ENCODE measurements around the gene PPM1H.
A peak's percentile ranks its signal among the peaks of the same experiment; 100 is the strongest.

Gene PPM1H

GRCh38 chr12:62910549-62911169 lies 24.3 kb downstream of the PPM1H start:
- H3K36me3 ChIP-seq, result peaks cover 6% of the 10 kb centered on the region
- DNase-seq, result peak; percentile 61
- no peaks in the 10 kb centered on the region for H3K9me3 ChIP-seq (ENCODE audit: severe bottlenecking)
- H3K27me3 ChIP-seq (ENCODE audit: insufficient read depth, low read depth, severe bottlenecking), result no peaks in the 10 kb centered on the region
- H3K4me3 ChIP-seq (ENCODE audit: low read depth, low read length), result 0 out of 2 replicates have a peak overlapping the region, but pooled peaks have one; percentile 7
- TF ChIP-seq, protein P1, sequence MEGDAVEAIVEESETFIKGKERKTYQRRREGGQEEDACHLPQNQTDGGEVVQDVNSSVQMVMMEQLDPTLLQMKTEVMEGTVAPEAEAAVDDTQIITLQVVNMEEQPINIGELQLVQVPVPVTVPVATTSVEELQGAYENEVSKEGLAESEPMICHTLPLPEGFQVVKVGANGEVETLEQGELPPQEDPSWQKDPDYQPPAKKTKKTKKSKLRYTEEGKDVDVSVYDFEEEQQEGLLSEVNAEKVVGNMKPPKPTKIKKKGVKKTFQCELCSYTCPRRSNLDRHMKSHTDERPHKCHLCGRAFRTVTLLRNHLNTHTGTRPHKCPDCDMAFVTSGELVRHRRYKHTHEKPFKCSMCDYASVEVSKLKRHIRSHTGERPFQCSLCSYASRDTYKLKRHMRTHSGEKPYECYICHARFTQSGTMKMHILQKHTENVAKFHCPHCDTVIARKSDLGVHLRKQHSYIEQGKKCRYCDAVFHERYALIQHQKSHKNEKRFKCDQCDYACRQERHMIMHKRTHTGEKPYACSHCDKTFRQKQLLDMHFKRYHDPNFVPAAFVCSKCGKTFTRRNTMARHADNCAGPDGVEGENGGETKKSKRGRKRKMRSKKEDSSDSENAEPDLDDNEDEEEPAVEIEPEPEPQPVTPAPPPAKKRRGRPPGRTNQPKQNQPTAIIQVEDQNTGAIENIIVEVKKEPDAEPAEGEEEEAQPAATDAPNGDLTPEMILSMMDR (IDR thresholded peaks at IDR 0.05; ENCODE audit: low read depth, low read length), result no peak
- H3K27ac ChIP-seq, result peak overlapping the region; percentile 83

- TF ChIP-seq, protein P1 (IDR thresholded peaks at IDR 0.05; ENCODE audit: low read depth, low read length), result no peak
- no peaks in the 10 kb centered on the region for H3K27me3 ChIP-seq (ENCODE audit: insufficient read depth, low read depth, severe bottlenecking)
- DNase-seq, result no peak
- H3K27ac ChIP-seq, result peak overlapping the region; percentile 83
- no peaks in the 10 kb centered on the region for H3K9me3 ChIP-seq (ENCODE audit: severe bottlenecking)
- peaks cover under 1% of the 10 kb centered on the region for H3K36me3 ChIP-seq
- no peak overlapping the region for H3K4me3 ChIP-seq (ENCODE audit: low read depth, low read length)
Observed at GRCh38 chr12:62909340-62909739, 25.6 kb downstream of the PPM1H start.

- no peaks in the 10 kb centered on the region for H3K36me3 ChIP-seq
- TF ChIP-seq, protein P1 (IDR thresholded peaks at IDR 0.05; ENCODE audit: low read depth, low read length), result no peak
- peak overlapping the region; percentile 83 for H3K27ac ChIP-seq
- H3K9me3 ChIP-seq (ENCODE audit: severe bottlenecking), result no peaks in the 10 kb centered on the region
- no peak overlapping the region for H3K4me3 ChIP-seq (ENCODE audit: low read depth, low read length)
- H3K27me3 ChIP-seq (ENCODE audit: insufficient read depth, low read depth, severe bottlenecking), result no peaks in the 10 kb centered on the region
- DNase-seq, result no peak
Observed at GRCh38 chr12:62908674-62909073, 26.3 kb downstream of the PPM1H start.

GRCh38 chr12:62907561-62907960 lies 27.4 kb downstream of the PPM1H start:
- Histone ChIP-seq H3K36me3 (peaks cover 3% of the 10 kb centered on the region; the same call in 1 of the 2 replicates), H3K9me3 (ENCODE audit: severe bottlenecking) (no peaks in the 10 kb centered on the region), H3K27me3 (ENCODE audit: insufficient read depth, low read depth, severe bottlenecking) (no peaks in the 10 kb centered on the region), H3K4me3 (ENCODE audit: low read depth, low read length) (no peak overlapping the region), H3K27ac (peak overlapping the region; percentile 42)
- TF ChIP-seq, protein P1 (IDR thresholded peaks at IDR 0.05; ENCODE audit: low read depth, low read length), result no peak
- DNase-seq, result no peak

- no peak overlapping the region; the same call in 1 of the 2 replicates for H3K27ac ChIP-seq
- TF ChIP-seq, protein P1 (IDR thresholded peaks at IDR 0.05; ENCODE audit: low read depth, low read length), result no peak
- H3K27me3 ChIP-seq (ENCODE audit: insufficient read depth, low read depth, severe bottlenecking), result no peaks in the 10 kb centered on the region
- H3K4me3 ChIP-seq (ENCODE audit: low read depth, low read length), result no peak overlapping the region
- H3K9me3 ChIP-seq (ENCODE audit: severe bottlenecking), result no peaks in the 10 kb centered on the region
- DNase-seq, result no peak
- H3K36me3 ChIP-seq, result peaks cover 3% of the 10 kb centered on the region; the same call in 1 of the 2 replicates
Observed at GRCh38 chr12:62907078-62907477, 27.9 kb downstream of the PPM1H start.

DNA sequence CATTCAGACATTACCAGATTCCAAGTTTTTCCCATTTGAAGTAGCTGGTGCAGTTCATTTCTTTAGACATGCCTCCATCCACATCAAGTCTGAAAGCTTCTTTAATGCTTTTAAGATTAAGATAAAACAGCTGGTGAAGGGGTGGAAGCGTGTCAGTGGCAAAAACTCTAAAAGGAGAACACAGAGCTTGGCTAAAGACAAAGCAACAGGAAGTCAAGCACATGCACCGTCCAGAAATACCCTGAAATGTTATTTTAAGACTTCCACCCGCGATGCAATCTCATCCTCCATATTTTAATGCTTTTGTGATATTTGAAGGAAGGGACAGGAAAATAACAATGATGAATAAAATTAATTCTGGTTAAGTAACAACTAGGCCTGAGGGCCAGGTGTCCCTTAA lies 31.8 kb downstream of the PPM1H start:
- no peak for DNase-seq
- Histone ChIP-seq H3K36me3 (peaks cover 3% of the 10 kb centered on the region; the same call in 1 of the 2 replicates), H3K27me3 (ENCODE audit: insufficient read depth, low read depth, severe bottlenecking) (no peaks in the 10 kb centered on the region), H3K4me3 (ENCODE audit: low read depth, low read length) (no peak overlapping the region), H3K9me3 (ENCODE audit: severe bottlenecking) (no peaks in the 10 kb centered on the region), H3K27ac (peak overlapping the region; percentile 41; the same call in 1 of the 2 replicates)
- TF ChIP-seq, protein P1 (IDR thresholded peaks at IDR 0.05; ENCODE audit: low read depth, low read length), result no peak

Measured in WERI-Rb-1 (cell line).